ENCODE results near the gene CSF1.

Gene CSF1

GRCh38 chr1:109977657-109978378, 67.2 kb downstream of the CSF1 start:
- DNase-seq (ENCODE audit: low read depth in 2 of 2) = no peak

- DNase-seq (ENCODE audit: low read depth in 2 of 2) = no peak
These were observed 68.3 kb downstream of the CSF1 start for GRCh38 chr1:109978761-109979488.

GRCh38 chr1:109979489-109980091, 68.9 kb downstream of the CSF1 start:
- DNase-seq (ENCODE audit: low read depth in 2 of 2) = no peak
